ENCODE measurements around the gene PIR.
A peak's percentile ranks its signal among the peaks of the same experiment; 100 is the strongest.

PIR gene

DNA sequence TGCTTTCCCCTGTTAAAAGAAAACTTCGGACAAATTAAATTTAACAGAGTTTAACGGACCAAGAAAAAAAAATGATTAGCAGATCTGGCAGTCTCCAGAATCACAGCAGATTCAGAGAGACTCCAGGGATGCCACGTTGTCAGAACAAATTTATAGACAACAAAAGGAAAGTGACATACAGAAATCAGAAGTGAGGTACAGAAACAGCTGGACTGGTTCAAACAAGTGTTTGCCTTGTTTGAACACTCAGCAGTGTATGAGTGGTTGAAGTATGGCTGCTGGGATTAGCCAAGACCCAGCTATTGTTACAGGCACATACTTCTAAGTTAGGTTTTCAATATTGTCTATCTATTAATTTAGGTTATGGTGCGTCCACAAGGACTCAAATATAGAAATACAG lies 19.1 kb downstream of the PIR start:
- no peak for DNase-seq (ENCODE audit: extremely low spot score)
- POLR2A ChIA-PET: no interaction called here
- CTCF ChIA-PET: interaction anchor here (0.8 kb wide), 1 partner anchor 19 kb away, joined by 3 read pairs; the partner anchor contains the start of gene PIR
- TF ChIP-seq, protein P1, sequence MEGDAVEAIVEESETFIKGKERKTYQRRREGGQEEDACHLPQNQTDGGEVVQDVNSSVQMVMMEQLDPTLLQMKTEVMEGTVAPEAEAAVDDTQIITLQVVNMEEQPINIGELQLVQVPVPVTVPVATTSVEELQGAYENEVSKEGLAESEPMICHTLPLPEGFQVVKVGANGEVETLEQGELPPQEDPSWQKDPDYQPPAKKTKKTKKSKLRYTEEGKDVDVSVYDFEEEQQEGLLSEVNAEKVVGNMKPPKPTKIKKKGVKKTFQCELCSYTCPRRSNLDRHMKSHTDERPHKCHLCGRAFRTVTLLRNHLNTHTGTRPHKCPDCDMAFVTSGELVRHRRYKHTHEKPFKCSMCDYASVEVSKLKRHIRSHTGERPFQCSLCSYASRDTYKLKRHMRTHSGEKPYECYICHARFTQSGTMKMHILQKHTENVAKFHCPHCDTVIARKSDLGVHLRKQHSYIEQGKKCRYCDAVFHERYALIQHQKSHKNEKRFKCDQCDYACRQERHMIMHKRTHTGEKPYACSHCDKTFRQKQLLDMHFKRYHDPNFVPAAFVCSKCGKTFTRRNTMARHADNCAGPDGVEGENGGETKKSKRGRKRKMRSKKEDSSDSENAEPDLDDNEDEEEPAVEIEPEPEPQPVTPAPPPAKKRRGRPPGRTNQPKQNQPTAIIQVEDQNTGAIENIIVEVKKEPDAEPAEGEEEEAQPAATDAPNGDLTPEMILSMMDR (IDR thresholded peaks at IDR 0.05; ENCODE audit: control extremely low read depth, extremely low read depth, low read depth, missing control alignments): no peak

DNA sequence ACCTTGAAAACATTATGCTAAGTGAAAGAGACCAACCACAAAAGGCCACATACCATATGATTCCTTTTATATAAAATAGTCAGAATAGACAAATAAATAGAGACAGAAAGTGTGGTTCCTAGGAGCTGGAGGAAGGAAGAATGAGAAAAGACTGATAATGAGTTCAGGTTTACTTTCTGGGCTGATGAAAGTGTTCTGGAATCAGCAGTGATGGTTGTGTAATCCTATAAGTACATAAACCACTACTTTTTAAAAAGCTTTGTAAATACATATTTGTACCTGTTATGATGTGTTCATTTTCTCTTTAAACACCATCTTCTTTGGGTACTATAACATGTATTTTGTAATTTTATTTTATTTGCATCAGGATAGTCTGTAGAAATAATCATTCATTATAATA lies 20.6 kb downstream of the PIR start:
- ChIA-PET POLR2A (no interaction called here), CTCF (interaction anchor here (1.5 to 1.9 kb wide), 2 partner anchors 20 to 49 kb away, joined by 3 to 8 read pairs; partner anchors contain the start of gene PIR)
- TF ChIP-seq, protein P1 (IDR thresholded peaks at IDR 0.05; ENCODE audit: control extremely low read depth, extremely low read depth, low read depth, missing control alignments): no peak
- no peak for DNase-seq (ENCODE audit: extremely low spot score)

DNA sequence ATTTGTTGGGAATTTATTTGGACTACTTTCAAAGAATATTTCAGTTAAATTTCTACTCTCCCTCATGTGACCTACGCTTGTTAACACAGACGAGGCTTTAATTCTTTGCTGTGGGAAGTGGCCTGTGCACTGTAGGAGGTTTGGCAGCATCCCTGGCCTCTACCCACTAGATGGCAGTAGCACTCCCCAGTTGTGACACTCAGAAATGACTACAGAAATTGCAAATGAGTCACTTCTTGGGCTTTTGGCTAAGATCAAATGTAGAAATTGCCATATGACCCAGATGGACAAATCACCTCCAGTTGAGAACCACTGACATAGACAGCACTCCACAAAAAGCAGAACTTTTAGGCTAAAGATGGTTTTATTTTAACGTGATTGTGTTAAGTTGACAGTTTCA lies 22.1 kb downstream of the PIR start:
- ChIA-PET POLR2A (no interaction called here), CTCF (interaction anchor here (0.6 to 8.1 kb wide), 14 partner anchors 10 to 345 kb away, joined by 3 to 124 read pairs (median 4); partner anchors contain the start of genes PIGA and PIR)
- TF ChIP-seq, protein P1 (IDR thresholded peaks at IDR 0.05; ENCODE audit: control extremely low read depth, extremely low read depth, low read depth, missing control alignments): peak; percentile 62
- peak; percentile 48 for DNase-seq (ENCODE audit: extremely low spot score)

DNA sequence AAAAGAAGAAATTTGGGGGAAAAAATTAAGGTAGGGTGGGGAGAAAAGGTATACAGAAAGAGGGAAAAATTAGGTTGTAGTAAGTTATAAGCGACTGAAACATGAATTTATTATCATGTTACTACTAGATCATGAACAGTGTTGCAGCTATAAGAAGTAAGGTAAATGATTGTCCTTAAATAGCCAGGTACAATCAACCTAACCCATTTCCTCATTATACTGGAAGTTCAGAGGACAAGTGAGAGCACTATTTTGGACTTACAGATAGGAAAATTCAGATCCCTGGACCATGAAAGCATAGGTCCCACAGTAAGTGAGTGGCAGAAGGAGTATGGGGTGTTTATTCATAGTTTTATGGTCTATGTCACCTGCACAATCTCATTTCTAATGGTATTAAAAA lies 23.5 kb downstream of the PIR start:
- TF ChIP-seq, protein P1 (IDR thresholded peaks at IDR 0.05; ENCODE audit: control extremely low read depth, extremely low read depth, low read depth, missing control alignments): no peak
- CTCF ChIA-PET: interaction anchor here (1.2 to 8.1 kb wide), 6 partner anchors 13 to 127 kb away, joined by 3 to 124 read pairs (median 4); no protein-coding TSS in a partner anchor
- POLR2A ChIA-PET: no interaction called here
- no peak for DNase-seq (ENCODE audit: extremely low spot score)

DNA sequence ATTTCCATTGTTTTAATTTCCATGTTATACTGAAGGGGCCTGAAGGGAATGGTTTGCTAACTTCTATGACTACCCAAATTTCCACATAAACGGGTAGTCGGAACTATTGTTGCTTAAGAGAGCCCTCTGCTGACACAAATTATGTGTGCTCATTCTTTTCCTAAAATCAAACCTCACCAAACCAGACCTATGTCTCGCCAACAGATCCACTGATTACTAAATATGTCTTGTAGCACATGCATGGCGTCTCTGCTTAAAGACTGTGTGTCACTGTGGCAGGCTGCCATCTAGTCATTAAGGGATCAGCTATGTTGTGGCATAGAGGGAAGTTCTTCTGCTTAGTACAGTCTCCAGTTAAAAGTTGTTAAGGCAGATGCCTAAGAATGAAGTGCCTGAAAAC lies 25.1 kb downstream of the PIR start:
- ChIA-PET POLR2A (no interaction called here), CTCF (interaction anchor here (0.7 to 8.1 kb wide), 13 partner anchors 7 to 1429 kb away, joined by 3 to 124 read pairs (median 4); partner anchors contain the start of gene PIR)
- TF ChIP-seq, protein P1 (IDR thresholded peaks at IDR 0.05; ENCODE audit: control extremely low read depth, extremely low read depth, low read depth, missing control alignments): peak; percentile 41
- peak; percentile 22 for DNase-seq (ENCODE audit: extremely low spot score)

DNA sequence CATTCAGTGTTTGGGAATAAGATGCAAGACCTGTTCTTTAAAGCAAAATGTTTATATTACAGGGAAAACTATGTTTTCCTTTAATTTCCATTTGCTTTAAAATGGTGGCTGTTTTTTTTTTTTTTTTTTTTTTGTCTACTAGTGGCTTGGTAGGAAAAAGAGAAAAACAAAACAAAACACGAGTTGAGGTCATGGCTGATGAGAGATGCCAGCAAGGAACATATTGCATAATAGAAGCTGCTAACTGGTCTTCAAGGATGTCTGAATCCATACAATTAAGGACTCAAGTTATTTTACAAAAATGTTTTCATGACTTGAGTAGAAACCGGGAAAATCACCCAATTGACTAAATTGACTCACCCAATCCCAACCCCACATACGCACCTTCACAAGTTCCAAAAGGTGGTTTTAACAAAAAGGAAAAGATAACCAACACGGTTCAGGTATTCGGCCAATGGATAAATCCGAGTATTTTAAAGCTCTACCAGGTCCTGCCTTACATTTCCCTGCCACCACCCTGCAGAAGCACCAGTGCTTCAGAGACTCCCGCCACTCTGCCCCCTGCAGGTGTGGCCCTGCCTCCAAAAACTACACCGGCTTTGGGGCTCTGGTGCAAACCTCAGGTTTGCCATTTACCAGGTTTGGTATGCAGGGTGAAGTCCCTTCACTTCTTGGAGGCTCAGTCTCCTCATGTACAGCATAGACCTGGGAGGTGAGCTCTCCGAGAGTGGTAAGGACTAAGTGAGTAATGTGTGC lies 27.1 kb downstream of the PIR start:
- POLR2A ChIA-PET: no interaction called here
- CTCF ChIA-PET: interaction anchor here (1.5 to 8.1 kb wide), 3 partner anchors 9 to 117 kb away, joined by 3 to 124 read pairs (median 8); no protein-coding TSS in a partner anchor
- DNase-seq (ENCODE audit: extremely low spot score): no peak
- TF ChIP-seq, protein P1 (IDR thresholded peaks at IDR 0.05; ENCODE audit: control extremely low read depth, extremely low read depth, low read depth, missing control alignments): no peak

Data from GM10248 (cell line).